Calu3 (cell line): ENCODE results near the gene SLC48A1. TPM values are rescaled to one million over a fixed set of nuclear protein-coding genes. Genes with fewer than 3 reads are reported as not detected.

Experiments
- BruUV-seq: library from RNA; stranded (reverse); fragments of 400-500 nt; replicated peaks from 2 replicates; lab custom pipeline; 2021; lab: Mats Ljungman, UMichigan
- CTCF ChIA-PET: fragments of 300-600 bp; sonication (Branson Sonifier 250); formaldehyde crosslinking; loops from one replicate; lab custom pipeline; 2022; ENCODE audit warnings: antibody characterized with exemption; lab: Charles Lee
- DNase-seq: peaks from one replicate; pipeline ENCODE4 v3.0.0; 2022
- H3K27ac Mint-ChIP-seq: one replicate; pipeline ENCODE4 v1.8.0; 2022; ENCODE audit warnings: mixed read lengths; ENCODE audit not compliant: unreplicated experiment
- H3K27me3 Mint-ChIP-seq: one replicate; pipeline ENCODE4 v1.8.0; 2022; ENCODE audit warnings: mixed read lengths; ENCODE audit not compliant: unreplicated experiment
- H3K36me3 Mint-ChIP-seq: one replicate; pipeline ENCODE4 v1.8.0; 2022; ENCODE audit warnings: mild to moderate bottlenecking, moderate library complexity, mixed read lengths; ENCODE audit not compliant: insufficient read depth, unreplicated experiment
- H3K4me1 Mint-ChIP-seq: one replicate; pipeline ENCODE4 v1.8.0; 2022; ENCODE audit warnings: mild to moderate bottlenecking, low read depth, mixed read lengths; ENCODE audit not compliant: unreplicated experiment
- H3K4me3 Mint-ChIP-seq: one replicate; pipeline ENCODE4 v1.8.0; 2022; ENCODE audit warnings: mild to moderate bottlenecking, low read depth, moderate library complexity, mixed read lengths; ENCODE audit not compliant: unreplicated experiment
- H3K9me3 Mint-ChIP-seq: one replicate; pipeline ENCODE4 v1.8.0; 2022; ENCODE audit warnings: low read depth, mixed read lengths; ENCODE audit not compliant: unreplicated experiment
- intact Hi-C: fragments of 100-400 bp; cut with micrococcal nuclease; formaldehyde crosslinking; loops from one replicate; pipeline ENCODE4 v1.10.0; 2022; ENCODE audit not compliant: unreplicated experiment
- total RNA-seq: library from RNA; stranded (reverse); gene quantifications from 2 replicates; pipeline ENCODE4 v1.2.3, GENCODE V29; 2022
- TF ChIP-seq, protein P1 (sequence below): fragments of 200-600 bp; IDR thresholded peaks from one replicate; pipeline ENCODE4 v1.8.0; 2022; ENCODE audit warnings: antibody characterized with exemption; ENCODE audit not compliant: unreplicated experiment

SLC48A1 gene
- total RNA-seq, 1 experiment from 2014 or later: 17.2 TPM

DNA sequence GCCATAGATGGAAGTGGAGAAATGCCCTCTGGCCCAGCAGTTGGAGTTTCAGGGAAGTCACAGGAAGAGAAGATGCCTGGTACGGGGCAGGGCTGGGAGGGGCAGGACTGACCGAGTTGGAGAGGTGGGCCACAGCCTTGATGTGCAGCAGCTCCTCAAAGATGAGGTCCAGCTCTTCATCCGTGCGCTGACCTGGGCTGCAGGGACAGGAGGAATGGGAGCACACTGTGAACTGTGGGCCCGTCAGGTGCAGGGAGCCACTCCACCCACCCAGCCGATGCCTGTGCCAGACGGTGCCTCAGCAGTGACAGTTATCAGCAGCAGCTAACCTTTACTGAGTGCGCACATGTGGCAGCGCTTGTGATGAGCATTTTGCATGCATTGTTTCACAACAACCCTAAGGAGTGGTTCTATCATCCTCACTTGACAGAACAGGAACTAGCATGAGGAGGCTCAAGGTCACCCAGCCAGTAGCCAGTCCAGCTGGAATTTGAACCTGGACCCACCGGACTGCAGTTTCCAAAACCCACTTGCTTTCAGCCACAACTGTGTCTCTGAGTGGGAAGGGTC is 22.7 kb upstream of the SLC48A1 start:
- intact Hi-C loops: no loop called here
- no peaks in the 10 kb centered on the region for H3K9me3 Mint-ChIP-seq
- CTCF ChIA-PET: no interaction called here

DNA sequence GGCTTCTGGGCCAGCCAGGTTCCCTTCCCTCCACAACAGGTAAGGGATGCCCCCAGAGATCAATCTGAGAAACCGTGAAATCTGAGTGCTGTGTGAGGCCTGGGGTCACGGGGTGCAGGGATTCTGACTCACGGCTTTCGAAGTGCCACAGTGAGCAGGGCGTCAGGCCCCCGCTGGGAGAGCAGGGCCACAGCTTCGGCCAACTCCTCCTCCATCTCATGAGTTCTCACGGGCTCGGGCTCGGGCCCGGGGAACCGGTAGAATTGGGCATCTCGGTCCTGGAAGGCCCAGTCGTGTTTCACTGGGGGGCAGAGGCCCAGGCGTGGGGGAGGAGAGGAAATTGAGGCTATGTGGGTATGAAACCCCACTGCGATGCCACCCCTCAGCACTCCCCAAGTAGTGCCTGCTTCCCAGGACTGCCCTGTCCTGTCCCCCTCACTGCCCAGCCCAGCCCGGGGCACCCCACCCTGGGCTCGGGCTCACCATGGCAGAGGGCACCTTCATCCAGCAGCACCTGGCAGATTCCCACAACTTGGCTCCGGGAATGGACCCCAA is 22.0 kb upstream of the SLC48A1 start:
- H3K4me3 Mint-ChIP-seq: no peak overlapping the region
- no peaks in the 10 kb centered on the region for H3K27me3 Mint-ChIP-seq
- H3K36me3 Mint-ChIP-seq: peaks cover 11% of the 10 kb centered on the region
- peaks cover 36% of the 10 kb centered on the region for H3K4me1 Mint-ChIP-seq
- H3K9me3 Mint-ChIP-seq: no peaks in the 10 kb centered on the region
- DNase-seq: no peak
- intact Hi-C loops: no loop called here
- CTCF ChIA-PET: no interaction called here
- BruUV-seq: no TSS peak
- TF ChIP-seq, protein P1, sequence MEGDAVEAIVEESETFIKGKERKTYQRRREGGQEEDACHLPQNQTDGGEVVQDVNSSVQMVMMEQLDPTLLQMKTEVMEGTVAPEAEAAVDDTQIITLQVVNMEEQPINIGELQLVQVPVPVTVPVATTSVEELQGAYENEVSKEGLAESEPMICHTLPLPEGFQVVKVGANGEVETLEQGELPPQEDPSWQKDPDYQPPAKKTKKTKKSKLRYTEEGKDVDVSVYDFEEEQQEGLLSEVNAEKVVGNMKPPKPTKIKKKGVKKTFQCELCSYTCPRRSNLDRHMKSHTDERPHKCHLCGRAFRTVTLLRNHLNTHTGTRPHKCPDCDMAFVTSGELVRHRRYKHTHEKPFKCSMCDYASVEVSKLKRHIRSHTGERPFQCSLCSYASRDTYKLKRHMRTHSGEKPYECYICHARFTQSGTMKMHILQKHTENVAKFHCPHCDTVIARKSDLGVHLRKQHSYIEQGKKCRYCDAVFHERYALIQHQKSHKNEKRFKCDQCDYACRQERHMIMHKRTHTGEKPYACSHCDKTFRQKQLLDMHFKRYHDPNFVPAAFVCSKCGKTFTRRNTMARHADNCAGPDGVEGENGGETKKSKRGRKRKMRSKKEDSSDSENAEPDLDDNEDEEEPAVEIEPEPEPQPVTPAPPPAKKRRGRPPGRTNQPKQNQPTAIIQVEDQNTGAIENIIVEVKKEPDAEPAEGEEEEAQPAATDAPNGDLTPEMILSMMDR: no peak
- no peak overlapping the region for H3K27ac Mint-ChIP-seq

More for the DNA sequence above, 22.7 kb upstream of the SLC48A1 start:
- DNase-seq: no peak
- Mint-ChIP-seq H3K36me3 (peaks cover 8% of the 10 kb centered on the region), H3K4me1 (peaks cover 30% of the 10 kb centered on the region), H3K27ac (no peak overlapping the region), H3K27me3 (no peaks in the 10 kb centered on the region), H3K4me3 (no peak overlapping the region)
- BruUV-seq: no TSS peak
- TF ChIP-seq, protein P1: no peak

- H3K4me3 Mint-ChIP-seq: no peak overlapping the region
- peaks cover 41% of the 10 kb centered on the region for H3K4me1 Mint-ChIP-seq
- no peaks in the 10 kb centered on the region for H3K27me3 Mint-ChIP-seq
- CTCF ChIA-PET: no interaction called here
- H3K9me3 Mint-ChIP-seq: no peaks in the 10 kb centered on the region
- peaks cover 13% of the 10 kb centered on the region for H3K36me3 Mint-ChIP-seq
- no peak for DNase-seq
- BruUV-seq: no TSS peak
- TF ChIP-seq, protein P1: no peak
- intact Hi-C loops: no loop called here
- H3K27ac Mint-ChIP-seq: no peak overlapping the region
Measured at GRCh38 chr12:47751561-47751960, 21.5 kb upstream of the SLC48A1 start.

- H3K36me3 Mint-ChIP-seq: peaks cover 16% of the 10 kb centered on the region
- no peak overlapping the region for H3K4me3 Mint-ChIP-seq
- CTCF ChIA-PET: no interaction called here
- intact Hi-C loops: no loop called here
- no peak for DNase-seq
- no TSS peak for BruUV-seq
- peaks cover 43% of the 10 kb centered on the region for H3K4me1 Mint-ChIP-seq
- H3K27ac Mint-ChIP-seq: no peak overlapping the region
- TF ChIP-seq, protein P1: no peak
- H3K27me3 Mint-ChIP-seq: no peaks in the 10 kb centered on the region
- no peaks in the 10 kb centered on the region for H3K9me3 Mint-ChIP-seq
Measured at GRCh38 chr12:47752121-47752520, 20.9 kb upstream of the SLC48A1 start.
